ENCODE results near the gene PEA15.

Gene PEA15

GRCh38 chr1:160205242-160206035 lies at the start of gene PEA15:
TSS of gene PEA15 (plus strand) at chr1:160205384. CDS start at chr1:160211545, 6,161 bp downstream.
- DNase-seq, result peak; percentile 42

- DNase-seq, result no peak
Observed at GRCh38 chr1:160156361-160156760, 48.8 kb upstream of the PEA15 start.

- DNase-seq, result no peak
Observed at GRCh38 chr1:160157174-160157573, 48.0 kb upstream of the PEA15 start.

- no peak for DNase-seq
Observed at GRCh38 chr1:160158031-160158430, 47.2 kb upstream of the PEA15 start.

GRCh38 chr1:160158534-160158933 lies 46.6 kb upstream of the PEA15 start:
- no peak for DNase-seq

- DNase-seq, result peak; percentile 8
Observed at GRCh38 chr1:160159846-160160245, 45.3 kb upstream of the PEA15 start.

- no peak for DNase-seq
Observed at GRCh38 chr1:160161965-160162705, 43.0 kb upstream of the PEA15 start.

GRCh38 chr1:160162931-160163330 lies 42.3 kb upstream of the PEA15 start:
- no peak for DNase-seq

- no peak for DNase-seq
Observed at GRCh38 chr1:160163615-160164014, 41.6 kb upstream of the PEA15 start.

GRCh38 chr1:160164121-160164520 lies 41.1 kb upstream of the PEA15 start:
- no peak for DNase-seq

- DNase-seq, result no peak
Observed at GRCh38 chr1:160166166-160166868, 38.9 kb upstream of the PEA15 start.

GRCh38 chr1:160167056-160167455 lies 38.1 kb upstream of the PEA15 start:
- no peak for DNase-seq

- DNase-seq, result no peak
Observed at GRCh38 chr1:160167580-160167979, 37.6 kb upstream of the PEA15 start.

- no peak for DNase-seq
Observed at GRCh38 chr1:160168016-160168415, 37.2 kb upstream of the PEA15 start.

- no peak for DNase-seq
Observed at GRCh38 chr1:160168609-160169369, 36.4 kb upstream of the PEA15 start.

- no peak for DNase-seq
Observed at GRCh38 chr1:160169553-160170399, 35.4 kb upstream of the PEA15 start.

- no peak for DNase-seq
Observed at GRCh38 chr1:160171354-160171753, 33.8 kb upstream of the PEA15 start.

- DNase-seq, result no peak
Observed at GRCh38 chr1:160171980-160172379, 33.2 kb upstream of the PEA15 start.

- no peak for DNase-seq
Observed at GRCh38 chr1:160177231-160177630, 28.0 kb upstream of the PEA15 start.

GRCh38 chr1:160177667-160178066 lies 27.5 kb upstream of the PEA15 start:
- no peak for DNase-seq

GRCh38 chr1:160178731-160179130 lies 26.5 kb upstream of the PEA15 start:
- no peak for DNase-seq

GRCh38 chr1:160179336-160179735 lies 25.8 kb upstream of the PEA15 start:
- no peak for DNase-seq
